Epithelial cell of proximal tubule (primary cell): ENCODE results near the gene PPP1R10. TPM values are rescaled to one million over a fixed set of nuclear protein-coding genes. Genes with fewer than 3 reads are reported as not detected.
"Not testable (repeated sequence)": the region's sequence is repeated elsewhere in the genome, so short reads cannot be mapped to it uniquely, and the experiment has no call there.

Source experiments
- DNase-seq: peaks from one replicate; pipeline ENCODE4 v3.0.0-alpha.2; 2011; ENCODE audit warnings: low read depth
- H3K4me3 ChIP-seq: 2 replicates; pipeline ENCODE4 v1.5.1; 2011; ENCODE audit warnings: low read depth, mild to moderate bottlenecking, low read length
- total RNA-seq: library from RNA; depleted of rRNA; stranded (reverse); fragments of >200 nt; gene quantifications from 2 replicates; pipeline ENCODE4 v1.2.3, GENCODE V29; 2015
- TF ChIP-seq, protein P1 (sequence below): conservative IDR thresholded peaks from 2 replicates; pipeline ENCODE4 v1.5.1; 2012; ENCODE audit warnings: low read depth, mild to moderate bottlenecking, low read length

PPP1R10 gene
- 19.6 and 25.8 TPM in 2 replicates for total RNA-seq

GRCh38 chr6:30616811-30617564, at the start of gene PPP1R10:
Gene PPP1R10, minus strand, starts transcription at chr6:30617243. Its CDS starts 7,299 bp downstream, at chr6:30609944.
- peak within 1 kb of the TSS; percentile 85 for H3K4me3 ChIP-seq
- DNase-seq = peak; percentile 98
- TF ChIP-seq, protein P1, sequence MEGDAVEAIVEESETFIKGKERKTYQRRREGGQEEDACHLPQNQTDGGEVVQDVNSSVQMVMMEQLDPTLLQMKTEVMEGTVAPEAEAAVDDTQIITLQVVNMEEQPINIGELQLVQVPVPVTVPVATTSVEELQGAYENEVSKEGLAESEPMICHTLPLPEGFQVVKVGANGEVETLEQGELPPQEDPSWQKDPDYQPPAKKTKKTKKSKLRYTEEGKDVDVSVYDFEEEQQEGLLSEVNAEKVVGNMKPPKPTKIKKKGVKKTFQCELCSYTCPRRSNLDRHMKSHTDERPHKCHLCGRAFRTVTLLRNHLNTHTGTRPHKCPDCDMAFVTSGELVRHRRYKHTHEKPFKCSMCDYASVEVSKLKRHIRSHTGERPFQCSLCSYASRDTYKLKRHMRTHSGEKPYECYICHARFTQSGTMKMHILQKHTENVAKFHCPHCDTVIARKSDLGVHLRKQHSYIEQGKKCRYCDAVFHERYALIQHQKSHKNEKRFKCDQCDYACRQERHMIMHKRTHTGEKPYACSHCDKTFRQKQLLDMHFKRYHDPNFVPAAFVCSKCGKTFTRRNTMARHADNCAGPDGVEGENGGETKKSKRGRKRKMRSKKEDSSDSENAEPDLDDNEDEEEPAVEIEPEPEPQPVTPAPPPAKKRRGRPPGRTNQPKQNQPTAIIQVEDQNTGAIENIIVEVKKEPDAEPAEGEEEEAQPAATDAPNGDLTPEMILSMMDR = no peak

DNA sequence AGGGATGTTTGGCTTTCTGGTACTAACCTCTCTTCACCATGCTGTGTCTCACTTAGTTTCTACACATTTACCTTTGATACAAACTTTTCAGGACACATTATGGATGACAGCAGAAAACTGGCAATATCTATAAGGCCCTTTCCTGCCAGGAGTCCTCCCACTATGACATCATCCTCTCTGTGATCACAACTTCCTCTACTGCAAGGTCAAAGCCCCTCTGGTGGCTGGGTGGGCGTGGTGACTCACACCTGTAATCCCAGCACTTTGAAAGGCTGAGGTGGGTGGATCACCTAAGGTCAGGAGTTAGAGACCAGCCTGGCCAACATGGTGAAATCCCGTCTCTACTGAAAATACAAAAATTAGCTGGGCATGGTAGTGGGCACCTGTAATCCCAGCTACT, 49.3 kb upstream of the PPP1R10 start:
- not testable (repeated sequence) for DNase-seq, H3K4me3 ChIP-seq

GRCh38 chr6:30664994-30665767, 48.1 kb upstream of the PPP1R10 start:
- H3K4me3 ChIP-seq = no peak overlapping the region
- DNase-seq = no peak
- TF ChIP-seq, protein P1 = no peak

DNA sequence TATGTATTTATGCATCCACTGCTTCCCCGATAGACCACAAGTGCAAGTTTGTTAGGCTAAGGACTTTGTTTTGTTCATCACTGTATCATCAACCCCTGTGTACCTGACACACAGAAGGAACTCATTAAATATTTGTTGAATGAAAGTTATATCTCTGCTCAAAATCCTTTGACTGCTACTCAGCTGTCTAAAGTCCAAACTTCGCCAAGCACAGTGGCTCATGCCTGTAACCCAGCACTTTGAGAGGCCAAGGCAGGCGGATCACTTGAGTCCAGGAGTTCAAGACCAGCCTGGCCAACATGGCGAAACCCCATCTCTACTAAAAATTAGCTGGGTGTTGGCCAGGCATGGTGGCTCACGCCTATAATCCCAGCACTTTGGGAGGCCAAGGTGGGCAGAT, 40.9 kb upstream of the PPP1R10 start:
- H3K4me3 ChIP-seq, DNase-seq: not testable (repeated sequence)

- no peak overlapping the region for H3K4me3 ChIP-seq
- TF ChIP-seq, protein P1 = no peak
- DNase-seq = no peak
Measured at GRCh38 chr6:30657454-30657853, 40.4 kb upstream of the PPP1R10 start.

GRCh38 chr6:30656513-30656912, 39.5 kb upstream of the PPP1R10 start:
- no peak for DNase-seq
- TF ChIP-seq, protein P1 = no peak
- no peak overlapping the region for H3K4me3 ChIP-seq

- TF ChIP-seq, protein P1 = no peak
- DNase-seq = no peak
- no peak overlapping the region for H3K4me3 ChIP-seq
Measured at GRCh38 chr6:30655743-30656094, 38.7 kb upstream of the PPP1R10 start.
